GM21528 (cell line): ENCODE measurements around the gene MAGEC3.
"Not testable (repeated sequence)": the region's sequence is repeated elsewhere in the genome, so short reads cannot be mapped to it uniquely, and the experiment has no call there.

Experiments
- ATAC-seq: cut with Tn5 transposase; IDR thresholded peaks from one replicate; pipeline ENCODE4 v1.9.1; 2021; ENCODE audit warnings: mild to moderate bottlenecking, moderate library complexity; ENCODE audit not compliant: unreplicated experiment, low FRiP score

The MAGEC3 gene, protein sequence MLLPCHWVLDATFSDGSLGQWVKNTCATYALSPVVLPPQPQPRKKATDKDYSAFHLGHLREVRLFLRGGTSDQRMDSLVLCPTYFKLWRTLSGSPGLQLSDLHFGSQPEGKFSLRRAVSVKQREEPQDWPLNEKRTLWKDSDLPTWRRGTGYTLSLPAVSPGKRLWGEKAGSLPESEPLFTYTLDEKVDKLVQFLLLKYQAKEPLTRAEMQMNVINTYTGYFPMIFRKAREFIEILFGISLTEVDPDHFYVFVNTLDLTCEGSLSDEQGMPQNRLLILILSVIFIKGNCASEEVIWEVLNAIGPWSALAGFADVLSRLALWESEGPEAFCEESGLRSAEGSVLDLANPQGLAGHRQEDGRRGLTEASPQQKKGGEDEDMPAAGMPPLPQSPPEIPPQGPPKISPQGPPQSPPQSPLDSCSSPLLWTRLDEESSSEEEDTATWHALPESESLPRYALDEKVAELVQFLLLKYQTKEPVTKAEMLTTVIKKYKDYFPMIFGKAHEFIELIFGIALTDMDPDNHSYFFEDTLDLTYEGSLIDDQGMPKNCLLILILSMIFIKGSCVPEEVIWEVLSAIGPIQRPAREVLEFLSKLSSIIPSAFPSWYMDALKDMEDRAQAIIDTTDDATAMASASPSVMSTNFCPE

DNA sequence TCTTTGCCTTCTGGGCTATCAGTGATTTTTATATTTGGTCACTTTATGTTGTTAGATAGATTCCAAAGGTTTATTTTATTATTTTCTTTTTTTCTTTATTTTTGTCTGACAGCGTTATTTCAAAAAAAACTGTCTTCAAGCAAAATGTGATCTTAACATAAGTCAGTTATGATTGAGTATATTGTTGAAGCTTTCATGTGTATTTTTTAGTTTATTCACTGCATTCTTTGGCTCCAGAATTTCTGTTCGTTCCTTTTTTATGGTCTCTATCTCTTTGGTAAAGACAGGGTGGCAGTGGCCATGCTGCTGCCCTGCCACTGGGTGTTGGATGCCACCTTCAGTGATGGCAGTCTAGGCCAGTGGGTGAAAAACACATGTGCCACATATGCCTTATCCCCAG is at the start of gene MAGEC3:
Gene MAGEC3 (plus strand): TSS at position 301 of the 400 bp plus-strand sequence. CDS start 0 bp downstream, at position 301.
- no peak for ATAC-seq

DNA sequence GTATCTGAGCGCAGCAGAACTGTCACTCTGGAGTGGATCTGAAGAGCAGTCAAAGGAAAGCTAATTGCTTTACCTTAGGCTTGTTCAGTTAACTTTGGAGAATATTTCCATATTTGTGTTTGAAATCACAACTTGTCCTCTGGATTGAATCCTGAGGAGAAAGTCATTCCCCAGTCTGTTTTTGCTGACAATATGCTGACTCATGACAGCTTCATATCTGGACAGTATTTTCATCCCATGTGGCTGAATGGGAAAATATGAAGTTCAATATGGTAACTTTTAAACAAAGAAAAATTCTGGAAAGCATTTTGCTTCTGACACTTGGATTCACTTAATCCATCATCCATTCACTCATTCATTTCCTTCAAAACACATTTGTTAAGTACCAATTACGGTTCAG is 46.3 kb upstream of the MAGEC3 start:
- ATAC-seq = no peak

DNA sequence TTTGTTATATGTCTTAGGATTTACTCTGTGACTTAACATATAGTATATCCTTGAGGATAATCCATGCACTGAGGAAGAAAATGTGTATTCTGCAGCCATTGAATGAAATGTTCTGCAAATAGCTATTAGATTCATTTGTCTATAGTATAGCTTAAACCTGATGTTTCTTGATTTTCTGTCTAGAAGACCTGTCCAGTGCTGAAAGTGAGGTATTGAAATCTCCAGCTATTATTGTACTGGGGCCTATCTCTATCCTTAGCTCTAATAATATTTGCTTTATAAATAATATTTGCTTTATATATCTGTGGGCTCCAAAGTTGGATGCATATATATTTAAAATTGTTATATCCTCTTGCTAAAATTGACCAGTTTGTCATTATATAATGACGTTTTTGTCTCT is 26.7 kb upstream of the MAGEC3 start:
- ATAC-seq = no peak

DNA sequence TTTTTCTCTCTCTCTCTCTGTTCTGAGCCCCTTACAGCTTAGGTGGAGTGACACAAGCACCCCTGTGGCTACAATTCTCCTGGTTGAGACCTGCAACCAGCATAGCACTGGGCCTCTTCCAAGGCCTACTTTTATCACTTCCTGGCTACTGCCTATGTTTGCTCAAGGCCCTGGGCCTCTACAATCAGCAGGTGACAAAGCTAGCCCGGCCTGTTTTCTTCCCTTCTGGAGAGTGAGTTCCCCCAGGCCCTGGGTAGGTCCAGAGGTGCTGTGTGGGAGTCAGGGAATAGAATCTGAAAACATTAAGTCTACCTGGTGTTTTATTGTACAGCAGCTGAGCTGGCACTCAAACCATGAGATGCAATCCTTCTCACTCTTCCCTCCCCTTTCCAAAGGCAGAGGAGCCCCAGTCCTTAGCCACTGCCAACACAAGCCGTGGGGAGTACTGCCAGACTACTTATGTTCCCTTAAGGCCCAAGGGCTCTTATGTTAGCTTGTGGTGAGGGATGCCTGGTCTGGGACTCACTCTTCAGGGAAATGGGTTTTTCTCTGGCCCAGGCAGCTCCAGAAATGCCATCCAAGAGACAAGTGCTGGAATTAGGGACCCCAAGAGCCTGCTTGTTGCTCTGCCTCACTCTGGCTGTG is 23.8 kb upstream of the MAGEC3 start:
- ATAC-seq = no peak

DNA sequence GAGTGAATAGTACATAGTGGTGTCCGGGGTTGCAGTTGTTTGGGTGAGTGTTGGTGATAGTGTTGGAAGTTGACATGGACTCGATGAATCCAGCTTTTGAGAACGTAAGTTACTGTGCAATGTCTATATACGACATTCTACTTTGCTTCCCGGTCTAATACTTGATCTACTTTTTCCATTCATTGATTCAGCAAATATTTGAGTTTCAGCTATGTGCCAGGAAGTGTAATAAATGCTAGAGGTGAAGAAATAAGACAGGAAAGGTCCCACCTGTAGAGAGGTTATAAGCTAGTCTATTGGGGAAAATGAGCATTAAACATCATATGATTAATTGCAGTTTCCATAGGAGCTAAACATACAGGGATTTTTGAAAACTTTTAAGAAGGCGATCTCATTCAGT is 22.2 kb upstream of the MAGEC3 start:
- ATAC-seq = no peak

DNA sequence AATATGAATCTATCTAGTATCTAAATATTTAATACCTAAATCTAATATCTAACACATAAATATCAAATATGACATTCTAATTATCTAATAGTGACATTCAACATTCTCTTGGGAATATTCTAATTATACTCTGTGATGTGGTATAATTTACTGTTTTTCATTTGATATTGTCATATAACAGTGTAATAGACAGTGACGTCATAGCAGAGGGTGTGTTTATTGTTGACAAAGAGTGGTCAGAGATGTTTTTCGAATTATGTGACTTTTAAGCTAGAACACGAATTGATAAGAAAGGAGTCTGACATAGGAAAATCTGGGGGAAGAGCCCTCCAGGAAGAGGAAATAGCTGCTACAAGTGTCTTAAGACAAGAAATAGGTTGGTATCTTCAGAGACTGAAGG is 5.9 kb upstream of the MAGEC3 start:
- ATAC-seq = no peak

DNA sequence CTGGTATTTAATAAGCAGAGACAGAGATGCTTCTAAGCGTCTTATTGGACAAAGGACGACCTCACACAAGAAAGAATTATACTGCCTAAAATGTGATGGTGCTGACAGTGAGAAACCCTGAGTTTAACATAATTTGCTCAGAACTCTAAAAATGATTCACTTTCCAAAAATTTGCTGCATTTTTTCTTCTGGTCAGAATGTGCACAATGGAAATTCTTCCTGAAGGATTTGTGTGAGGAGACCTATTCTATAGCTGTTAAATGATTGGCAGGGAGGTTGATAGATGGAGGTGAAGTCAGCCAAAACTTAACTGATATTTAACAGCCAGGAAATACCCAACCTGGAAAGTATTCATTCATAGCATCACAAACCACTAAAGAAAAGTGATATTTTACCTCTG is 1.7 kb downstream of the MAGEC3 start:
- no peak for ATAC-seq

DNA sequence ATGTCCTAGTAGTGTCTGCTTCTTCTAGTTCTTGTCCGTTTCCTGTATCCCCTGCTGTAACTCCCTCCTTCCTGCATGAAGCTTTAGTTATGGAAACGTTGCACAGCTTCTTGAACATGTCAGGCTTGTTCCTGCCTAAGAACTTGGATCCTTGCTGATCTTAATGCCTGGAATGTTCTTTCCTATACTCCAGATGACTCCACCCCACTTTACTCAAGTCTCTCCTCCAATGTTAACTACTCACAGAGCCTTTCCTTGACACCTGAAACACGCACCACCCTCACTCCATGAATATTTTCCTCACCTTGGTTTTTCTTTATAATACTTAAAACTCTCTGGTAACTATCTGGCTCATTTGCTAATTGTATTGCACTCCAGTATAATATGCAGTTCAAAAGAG is 19.4 kb downstream of the MAGEC3 start:
- no peak for ATAC-seq

DNA sequence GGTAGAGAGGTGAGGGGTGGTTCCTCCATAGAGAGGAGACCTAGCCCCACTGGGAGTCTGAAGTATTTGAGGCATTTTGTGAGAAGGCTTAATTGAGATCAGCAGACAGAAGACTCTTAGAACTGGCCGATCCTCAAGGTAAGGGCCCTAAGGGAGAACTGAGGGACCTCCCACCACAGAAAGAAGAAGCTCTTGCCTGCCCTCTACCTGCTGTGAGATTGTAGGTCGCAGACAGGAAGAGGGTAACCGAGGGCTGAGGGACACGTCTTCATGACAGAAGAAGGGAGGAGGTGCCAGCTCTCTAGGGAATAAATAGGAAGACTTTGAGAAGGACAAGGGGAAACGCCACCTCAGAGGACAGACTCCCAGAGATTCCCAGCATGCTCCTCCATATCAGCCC is 41.5 kb downstream of the MAGEC3 start:
- no peak for ATAC-seq

DNA sequence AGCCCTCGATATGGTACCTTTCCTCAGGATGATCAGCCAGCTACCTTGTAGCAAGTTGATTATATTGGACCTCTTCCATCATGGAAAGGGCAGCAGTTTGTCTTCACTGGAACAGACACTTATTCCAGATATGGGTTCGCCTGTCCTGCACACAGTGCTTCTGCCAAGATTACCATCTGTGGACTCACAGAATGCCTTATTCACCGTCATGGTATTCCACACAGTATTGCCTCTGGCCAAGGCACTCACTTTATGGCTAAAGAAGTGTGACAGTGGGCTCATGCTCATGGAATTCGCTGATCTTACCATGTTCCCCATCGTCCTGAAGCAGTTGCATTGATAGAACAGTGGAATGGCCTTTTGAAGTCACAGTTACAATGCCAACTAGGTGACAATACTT is 50.7 kb downstream of the MAGEC3 start:
- ATAC-seq = not testable (repeated sequence)

DNA sequence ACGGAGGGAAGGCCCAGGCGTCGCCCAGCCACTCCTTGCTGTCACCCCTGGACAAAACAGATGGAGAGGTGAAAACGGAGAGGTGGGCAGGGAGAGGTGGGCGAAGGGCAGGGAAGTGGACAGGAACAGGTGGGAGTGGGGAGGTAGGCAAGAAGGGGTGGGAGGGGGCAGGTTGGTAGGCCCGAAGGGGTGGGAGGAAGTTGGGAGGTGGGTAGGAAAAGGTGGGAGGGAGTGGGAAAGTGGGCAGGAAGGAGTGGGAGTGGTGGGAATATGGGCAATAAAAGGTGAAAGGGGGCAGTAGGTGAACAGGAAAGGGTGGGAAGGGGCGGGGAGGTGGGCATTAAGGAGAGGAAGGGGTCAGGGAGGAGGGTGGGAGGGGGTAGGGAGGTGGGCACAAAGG is 56.6 kb downstream of the MAGEC3 start:
- no peak for ATAC-seq

DNA sequence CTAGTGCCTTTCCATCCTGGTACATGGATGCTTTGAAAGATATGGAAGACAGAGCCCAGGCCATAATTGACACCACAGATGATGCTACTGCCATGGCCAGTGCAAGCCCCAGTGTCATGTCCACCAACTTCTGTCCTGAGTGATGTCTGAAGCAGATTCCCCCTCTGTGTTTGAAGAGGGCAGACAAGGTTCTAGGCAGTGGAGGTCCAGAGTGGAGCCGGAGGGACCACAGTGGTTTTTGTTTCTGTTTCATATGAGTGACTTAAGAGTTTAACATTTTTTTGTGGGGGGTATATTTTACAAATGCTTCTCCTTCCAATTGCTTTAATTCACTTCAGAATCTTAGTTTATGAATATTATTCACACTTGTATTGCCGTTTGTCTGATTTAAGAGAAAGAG is 59.6 kb downstream of the MAGEC3 start:
- no peak for ATAC-seq

DNA sequence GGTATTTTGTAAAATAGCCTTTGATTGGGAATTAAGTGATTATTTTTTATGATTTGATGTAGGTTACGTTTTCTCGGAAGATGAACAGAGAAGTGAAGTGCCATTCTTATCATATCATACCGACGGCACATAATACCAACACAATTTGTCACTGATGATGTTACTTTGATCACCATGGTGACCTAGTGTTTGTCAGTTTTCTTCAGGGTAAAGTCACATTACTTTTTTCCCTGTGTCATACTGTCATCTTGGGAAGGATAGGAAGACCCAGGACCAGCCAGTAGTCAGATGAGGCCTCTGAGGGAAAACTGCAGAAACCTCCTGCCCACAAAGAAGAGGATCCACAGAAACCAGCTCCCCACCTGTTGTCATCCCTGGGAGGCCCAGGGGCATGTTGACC is 64.2 kb downstream of the MAGEC3 start:
- ATAC-seq = no peak

DNA sequence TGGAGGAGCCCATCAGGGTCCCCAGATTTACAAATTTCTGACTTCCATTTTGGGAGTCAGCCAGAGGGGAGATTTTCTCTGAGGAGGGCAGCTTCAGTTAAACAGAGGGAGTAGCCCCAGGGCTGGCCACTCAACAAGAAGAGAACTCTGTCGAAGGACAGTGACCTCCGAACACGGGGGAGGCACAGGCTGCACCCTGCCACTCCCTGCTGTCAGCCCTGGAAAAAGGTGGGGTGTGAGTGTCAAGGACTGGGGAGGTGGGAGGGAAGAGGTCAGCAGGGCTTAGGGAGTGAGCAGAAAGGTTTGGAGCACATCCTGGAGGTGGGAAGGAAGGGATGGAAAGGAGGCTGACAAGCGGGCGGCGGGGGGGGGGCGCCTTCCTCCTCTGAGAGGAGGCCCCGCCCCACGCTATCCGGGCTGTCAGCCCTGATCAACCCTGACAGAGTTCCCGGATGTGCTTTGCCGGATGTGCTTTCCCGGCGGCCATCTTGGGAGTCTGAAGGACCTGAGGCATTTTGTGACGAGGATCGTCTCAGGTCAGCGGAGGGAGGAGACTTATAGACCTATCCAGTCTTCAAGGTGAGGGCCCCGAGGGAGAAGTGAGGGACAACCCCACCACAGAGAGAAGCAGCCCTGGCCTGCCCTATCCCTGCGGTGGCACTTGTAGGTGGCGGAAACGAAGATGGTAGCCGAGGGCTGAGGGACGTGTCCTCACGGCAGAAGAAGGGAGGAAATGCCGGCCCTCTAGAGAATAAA is 65.5 kb downstream of the MAGEC3 start, which contains the start of gene MAGEC1:
Gene MAGEC1 (plus strand): TSS at position 495 of the 756 bp plus-strand sequence. CDS start 1,179 bp downstream, outside the sequence.
- ATAC-seq = no peak

DNA sequence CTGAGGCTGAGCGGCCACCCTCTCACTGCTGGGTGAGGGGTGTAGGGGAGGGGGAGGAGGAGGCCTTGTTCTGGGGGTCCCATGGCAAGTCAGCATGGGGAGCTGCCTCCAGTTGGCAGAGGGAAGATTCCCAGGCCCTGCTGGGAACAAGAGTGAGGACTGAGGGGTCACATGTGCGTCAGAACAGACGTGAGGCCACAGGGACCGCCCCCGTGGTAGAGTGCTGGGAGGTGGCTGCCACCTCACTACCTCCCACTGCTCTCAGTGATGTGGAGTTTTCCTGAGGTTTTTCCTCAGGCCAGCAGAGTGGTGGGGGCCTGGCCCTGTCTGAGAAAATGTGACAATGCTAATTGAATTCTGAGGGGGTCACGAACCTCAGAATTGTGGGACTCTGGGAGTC is 66.1 kb downstream of the MAGEC3 start:
- no peak for ATAC-seq

DNA sequence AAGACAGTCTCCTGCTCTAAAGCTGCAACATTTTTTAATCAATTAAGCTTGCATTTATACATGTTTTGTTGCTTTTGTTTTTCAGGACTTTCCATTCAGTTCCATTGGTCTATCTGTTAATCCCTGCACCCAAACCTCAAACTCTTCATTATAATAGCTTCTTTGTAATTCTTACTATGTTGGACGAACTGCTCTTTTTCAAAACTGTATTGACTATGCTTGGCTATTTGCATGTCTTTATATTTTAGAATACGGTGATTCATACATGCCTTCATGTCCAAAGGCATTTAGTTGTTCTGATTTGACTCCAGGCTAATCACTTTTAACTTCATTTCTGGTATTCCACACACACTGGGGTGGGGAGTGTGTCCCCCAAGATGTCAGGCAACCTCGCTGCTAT is 79.7 kb downstream of the MAGEC3 start:
- no peak for ATAC-seq

DNA sequence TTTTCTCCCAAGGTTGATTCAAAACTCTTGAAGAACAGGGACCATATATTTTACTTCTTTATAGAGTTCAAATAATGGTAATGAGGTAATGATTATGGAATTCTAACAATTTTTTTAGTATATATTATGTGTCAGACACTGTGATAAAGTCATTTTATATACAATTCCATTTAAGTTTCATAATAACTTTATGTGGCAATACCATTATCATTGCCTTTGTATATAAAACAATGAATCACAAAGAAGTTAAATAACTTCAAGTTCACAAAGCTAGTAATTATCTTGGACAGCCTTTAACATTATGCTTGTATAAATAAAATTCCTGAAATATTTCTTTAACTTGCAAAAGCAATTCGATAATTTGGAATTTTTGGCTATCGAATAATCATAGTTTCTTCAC is 86.2 kb downstream of the MAGEC3 start:
- ATAC-seq = no peak

DNA sequence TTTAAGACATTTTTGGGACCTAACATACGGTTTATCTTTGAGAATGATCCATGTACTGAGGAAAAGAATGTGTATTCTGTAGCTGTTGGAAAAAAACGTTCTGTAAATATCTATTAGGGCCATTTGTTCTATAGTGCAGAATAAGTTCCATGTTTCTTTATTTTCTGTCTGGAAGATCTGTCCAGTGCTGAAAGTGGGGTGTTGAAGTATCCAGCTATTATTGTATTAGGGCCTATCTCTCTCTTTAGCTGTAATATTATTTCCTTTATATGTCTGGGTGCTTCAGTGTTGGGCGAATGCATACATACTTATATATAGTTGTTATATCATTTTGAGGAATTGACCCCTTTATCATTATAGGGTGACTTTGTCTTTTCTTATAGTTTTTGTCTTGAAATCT is 90.3 kb downstream of the MAGEC3 start:
- no peak for ATAC-seq

DNA sequence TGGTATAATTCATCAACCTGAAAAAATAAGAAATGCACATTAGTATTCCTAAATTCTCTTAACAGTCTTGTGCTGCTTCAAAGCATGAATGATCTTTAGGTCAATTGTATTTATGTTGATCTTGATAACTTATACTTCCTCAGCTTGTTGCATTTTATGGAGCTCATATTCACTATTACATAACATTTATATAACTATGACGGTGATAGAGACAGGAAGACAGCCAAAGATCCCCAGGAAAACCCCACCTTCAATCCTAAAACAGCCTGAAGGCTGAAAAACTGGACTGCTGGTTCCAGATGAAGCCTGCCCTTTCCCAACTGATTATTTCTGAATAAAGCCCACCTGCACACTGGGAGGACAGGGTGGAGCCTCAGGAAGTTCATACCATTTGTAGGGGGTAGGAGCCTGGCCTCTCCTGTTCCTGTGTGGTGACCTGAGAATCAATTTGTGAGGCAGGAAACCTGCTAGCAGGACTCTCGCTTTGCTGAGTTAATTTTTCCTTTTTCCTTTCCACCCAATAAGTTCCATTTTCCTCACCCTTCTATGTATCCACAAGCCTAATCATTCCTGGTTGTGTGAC is 96.0 kb downstream of the MAGEC3 start:
- no peak for ATAC-seq

DNA sequence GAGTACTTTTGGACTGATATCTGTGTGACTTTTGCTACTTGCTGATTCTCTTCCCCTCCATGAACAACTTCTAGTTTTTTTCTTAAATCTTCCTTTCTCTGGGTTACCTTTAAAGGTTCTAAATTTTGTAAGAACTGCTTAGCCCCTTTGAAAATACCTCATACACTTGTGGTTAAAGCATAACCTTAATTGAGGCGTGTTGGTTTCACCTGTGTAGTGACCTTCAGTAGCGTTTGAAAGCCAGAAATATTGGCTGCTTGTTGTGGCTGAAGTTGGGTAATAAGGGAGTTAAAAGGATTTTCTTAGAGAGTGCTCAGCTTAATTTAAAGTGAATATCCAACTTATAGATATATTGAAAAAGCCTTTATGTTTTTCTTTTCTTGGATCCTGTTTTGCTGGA is 97.5 kb downstream of the MAGEC3 start:
- no peak for ATAC-seq
